GM23338 (cell line): ENCODE measurements around the gene KATNAL2.

Experiments
- CTCF ChIP-seq, 2 experiments: fragments of 200-600 bp in 1 of 2; sonication (generic) in 1 of 2; conservative IDR thresholded peaks; 2 replicates each; pipeline versions ENCODE4 v1.5.1 to v1.6.1; 2016 to 2017; ENCODE audit warnings: antibody characterized with exemption in 2 of 2, low read depth in 2 of 2, mild to moderate bottlenecking in 2 of 2, moderate library complexity in 1 of 2
- ETS1 ChIP-seq: IDR thresholded peaks from 2 replicates; pipeline ENCODE4 v1.6.1; 2016; ENCODE audit warnings: antibody characterized with exemption
- POLR2AphosphoS5 ChIP-seq: IDR thresholded peaks from 2 replicates; pipeline ENCODE4 v1.6.1; 2016; ENCODE audit warnings: antibody characterized with exemption, low read depth
- ZNF331 ChIP-seq: fragments of 250-450 bp; sonication (Bioruptor Pico); IDR thresholded peaks from 2 replicates; pipeline ENCODE4 v1.5.0; 2020; ENCODE audit warnings: low read depth, mild to moderate bottlenecking, moderate library complexity

- TF ChIP-seq ZNF331 (no peak), CTCF (conservative IDR thresholded peaks at IDR 0.05; ENCODE audit: low read depth in 2 of 2) (no peak), POLR2AphosphoS5 (no peak), ETS1 (no peak)
These were observed 145.7 kb downstream of the KATNAL2 start for GRCh38 chr18:47063096-47063495.
